Measurements from ENCODE around the gene GRK6.

The GRK6 gene

DNA sequence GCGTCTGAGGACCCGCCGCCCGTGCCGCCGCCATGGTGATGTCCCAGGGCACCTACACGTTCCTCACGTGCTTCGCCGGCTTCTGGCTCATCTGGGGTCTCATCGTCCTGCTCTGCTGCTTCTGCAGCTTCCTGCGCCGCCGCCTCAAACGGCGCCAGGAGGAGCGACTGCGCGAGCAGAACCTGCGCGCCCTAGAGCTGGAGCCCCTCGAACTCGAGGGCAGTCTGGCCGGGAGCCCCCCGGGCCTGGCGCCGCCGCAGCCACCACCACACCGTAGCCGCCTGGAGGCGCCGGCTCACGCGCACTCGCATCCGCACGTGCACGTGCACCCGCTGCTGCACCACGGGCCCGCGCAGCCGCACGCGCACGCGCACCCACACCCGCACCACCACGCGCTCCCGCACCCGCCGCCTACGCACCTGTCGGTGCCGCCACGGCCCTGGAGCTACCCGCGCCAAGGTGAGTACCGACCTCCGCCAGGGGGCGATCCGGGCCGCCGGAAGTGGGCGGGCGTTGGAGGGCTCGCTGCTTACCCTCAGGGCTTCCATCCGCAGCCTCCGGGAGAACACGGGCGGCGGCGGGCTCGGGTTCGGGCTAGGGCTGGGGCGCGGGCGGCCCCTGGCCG, 28.7 kb downstream of the GRK6 start:
- peak; percentile 88 for DNase-seq

DNA sequence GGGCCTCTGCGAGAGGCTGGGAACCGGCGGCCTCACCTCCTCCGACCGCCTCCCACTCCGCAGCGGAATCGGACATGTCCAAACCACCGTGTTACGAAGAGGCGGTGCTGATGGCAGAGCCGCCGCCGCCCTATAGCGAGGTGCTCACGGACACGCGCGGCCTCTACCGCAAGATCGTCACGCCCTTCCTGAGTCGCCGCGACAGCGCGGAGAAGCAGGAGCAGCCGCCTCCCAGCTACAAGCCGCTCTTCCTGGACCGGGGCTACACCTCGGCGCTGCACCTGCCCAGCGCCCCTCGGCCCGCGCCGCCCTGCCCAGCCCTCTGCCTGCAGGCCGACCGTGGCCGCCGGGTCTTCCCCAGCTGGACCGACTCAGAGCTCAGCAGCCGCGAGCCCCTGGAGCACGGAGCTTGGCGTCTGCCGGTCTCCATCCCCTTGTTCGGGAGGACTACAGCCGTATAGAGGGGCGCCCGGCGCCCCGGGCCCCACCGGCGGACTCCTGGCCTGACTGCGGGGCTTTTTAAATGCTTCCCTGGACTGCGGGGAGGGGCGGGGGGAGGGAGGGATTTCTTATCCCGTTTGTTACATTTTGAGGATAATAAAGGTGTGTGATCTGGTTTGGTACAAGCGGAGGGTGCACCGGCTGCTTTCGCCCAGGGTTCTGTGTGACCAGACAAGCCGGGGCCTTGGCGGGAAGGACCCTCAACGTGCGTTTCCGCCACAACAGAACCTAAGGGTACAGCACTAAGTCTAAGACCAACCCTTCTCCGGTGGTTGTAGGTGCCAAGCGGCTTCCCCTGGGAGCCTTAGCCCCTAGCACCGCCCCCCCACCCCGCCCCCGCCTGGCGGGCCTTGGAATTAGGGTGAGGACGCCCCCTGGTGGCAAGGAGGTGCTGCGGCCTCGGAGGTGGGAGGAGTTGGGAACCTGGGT, 29.4 kb downstream of the GRK6 start:
- peak; percentile 89 for DNase-seq

DNA sequence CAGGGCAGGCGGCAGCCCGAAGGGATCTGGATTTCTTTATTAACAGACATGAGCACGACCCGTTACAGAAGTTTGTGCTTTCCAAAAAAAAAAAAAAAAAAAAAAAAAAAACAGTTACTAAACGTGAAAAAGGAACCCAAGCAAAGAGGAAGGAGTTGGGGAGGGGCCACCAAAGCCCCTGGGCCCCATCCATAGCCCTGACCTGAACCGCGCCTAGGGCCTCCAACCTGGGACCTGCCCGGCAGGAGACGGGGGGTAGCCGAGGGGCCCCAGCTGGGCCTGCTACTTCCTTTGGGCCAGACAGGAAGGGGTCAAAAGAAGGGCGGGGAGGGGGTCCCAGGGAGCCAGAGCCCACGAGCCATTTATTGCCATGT, 30.1 kb downstream of the GRK6 start:
- DNase-seq: no peak

GRCh38 chr5:177456976-177457851, 30.7 kb downstream of the GRK6 start:
- no peak for DNase-seq

GRCh38 chr5:177457852-177458681, 31.6 kb downstream of the GRK6 start:
- DNase-seq: no peak

GRCh38 chr5:177458912-177459350, 32.5 kb downstream of the GRK6 start:
- no peak for DNase-seq

DNA sequence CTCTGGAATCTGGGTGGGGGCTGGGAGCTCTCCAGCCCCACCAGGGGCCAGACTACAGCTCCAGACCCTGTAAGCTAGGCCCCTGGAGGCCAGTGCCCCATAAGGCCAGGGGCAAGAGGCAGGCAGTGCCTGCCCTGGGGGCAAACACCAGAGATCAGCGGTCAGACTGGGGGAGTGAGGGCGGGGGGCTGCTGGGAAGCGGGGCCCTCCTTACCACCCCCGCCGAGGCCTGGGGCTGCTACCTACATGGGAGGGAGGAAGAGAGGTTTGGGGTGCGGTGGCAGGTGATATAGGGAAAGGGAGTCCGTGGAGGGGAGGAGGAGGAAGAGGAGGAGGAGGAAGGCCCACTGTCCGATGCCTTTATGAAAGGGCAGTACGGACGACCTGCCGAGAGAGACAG, 32.9 kb downstream of the GRK6 start:
- no peak for DNase-seq

DNA sequence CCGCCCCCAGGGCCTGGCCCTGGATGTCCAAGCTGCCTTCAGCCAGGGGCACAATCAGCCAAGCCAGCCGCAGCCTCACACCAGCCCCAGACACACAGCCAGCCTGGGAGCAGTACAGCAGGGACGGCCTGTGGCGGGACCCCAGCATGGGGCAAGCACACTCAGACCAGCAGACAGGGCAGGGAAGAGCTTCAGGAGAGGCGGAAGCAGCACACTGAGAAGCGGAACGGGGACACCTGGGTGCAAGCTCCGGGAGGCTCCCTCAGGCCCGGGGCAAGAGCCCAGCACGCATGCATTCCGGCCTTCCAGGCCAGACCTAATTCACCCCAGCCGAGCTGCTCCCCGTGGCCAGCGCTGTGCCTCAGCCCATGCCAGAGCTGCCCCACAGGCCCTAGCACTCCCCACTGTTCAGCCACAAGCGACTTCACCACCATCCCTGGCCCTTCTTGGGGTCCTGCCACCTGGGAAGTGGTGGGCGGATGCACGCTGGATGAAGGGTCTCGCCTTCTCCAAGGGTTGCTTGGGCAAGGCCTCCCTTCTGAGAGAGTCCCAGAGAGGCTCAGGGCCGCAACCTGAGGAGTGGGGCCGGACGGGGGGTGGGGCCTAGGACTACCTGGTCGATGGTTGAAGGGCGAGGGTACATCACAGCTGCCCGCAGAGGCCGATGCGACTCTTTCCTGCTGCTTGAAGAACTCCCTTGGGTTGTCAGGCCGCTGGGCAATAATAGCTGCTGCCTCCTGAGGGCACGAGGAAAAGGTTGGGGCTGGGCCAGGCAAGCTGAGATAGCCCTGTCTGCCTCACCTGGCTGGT, 33.5 kb downstream of the GRK6 start:
- DNase-seq: no peak

- DNase-seq: no peak
These were observed 35.7 kb downstream of the GRK6 start for GRCh38 chr5:177462021-177462670.

GRCh38 chr5:177465044-177465443, 38.6 kb downstream of the GRK6 start:
- no peak for DNase-seq

DNA sequence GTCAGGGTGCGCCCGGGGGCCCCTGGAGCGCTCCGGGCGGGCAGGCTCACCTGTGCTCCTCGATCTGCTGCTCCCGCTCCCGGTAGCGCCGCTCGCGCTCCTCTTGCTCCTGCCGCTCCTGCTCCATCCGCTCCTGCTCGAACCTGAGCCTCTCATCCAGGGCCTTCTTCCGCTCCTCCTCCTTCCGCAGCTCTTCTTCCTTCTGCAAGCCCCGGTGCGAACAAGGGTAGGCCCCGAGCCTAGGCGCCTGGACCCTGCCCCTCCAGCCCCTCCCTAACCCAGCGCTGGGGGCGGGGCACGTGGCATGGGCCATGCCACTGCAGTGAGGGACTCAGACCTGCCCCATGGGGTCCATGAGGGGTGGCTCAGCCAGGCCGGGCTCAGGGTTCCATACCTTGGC, 40.4 kb downstream of the GRK6 start:
- no peak for DNase-seq

GRCh38 chr5:177467436-177467835, 41.0 kb downstream of the GRK6 start:
- DNase-seq: no peak

GRCh38 chr5:177468329-177468684, 41.8 kb downstream of the GRK6 start:
- no peak for DNase-seq

DNA sequence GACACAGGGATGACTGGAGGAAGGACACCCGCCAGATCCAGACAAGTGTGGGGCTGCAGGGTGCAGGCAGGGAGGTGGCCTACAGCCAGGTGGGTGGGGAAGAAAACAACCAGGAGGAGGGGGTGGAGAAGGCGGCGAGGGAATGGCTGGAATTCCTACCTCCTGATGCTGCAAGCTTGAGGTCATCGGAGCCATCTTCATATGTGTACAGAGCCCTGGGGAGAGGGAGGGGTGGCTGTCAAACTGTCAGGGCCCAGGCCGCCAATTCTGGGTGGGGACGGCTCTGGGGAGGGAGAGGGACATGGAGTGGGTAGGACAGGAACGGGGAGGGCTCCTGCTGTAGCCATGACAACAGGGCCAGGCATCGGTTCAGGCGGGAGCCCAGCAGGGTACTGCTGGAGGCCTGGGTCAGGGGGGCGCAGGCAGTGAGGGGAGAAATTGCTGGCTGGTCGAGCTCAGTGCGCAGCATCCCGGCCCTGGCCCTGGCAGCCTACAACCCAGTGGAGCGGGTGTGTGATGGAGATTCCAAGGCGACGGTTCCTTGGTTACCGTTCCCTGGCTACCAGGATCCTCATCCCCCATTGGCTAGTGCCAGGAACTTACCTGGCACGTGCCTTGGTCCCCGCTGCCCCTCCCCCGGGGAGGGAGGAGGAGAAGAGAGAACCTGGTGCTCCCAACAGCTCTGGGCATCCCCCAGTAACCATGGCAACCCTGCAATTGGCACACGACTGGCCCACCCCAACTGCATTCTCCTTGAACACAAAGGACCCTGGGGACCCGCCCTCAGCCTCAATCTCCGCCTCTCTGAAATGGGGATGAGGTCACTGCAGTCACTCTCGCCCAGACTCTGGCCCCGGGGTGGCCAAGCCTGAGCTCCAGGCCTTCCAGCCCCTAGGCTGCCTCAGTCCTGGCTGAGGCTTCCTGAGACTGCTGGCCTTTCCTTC, 42.5 kb downstream of the GRK6 start:
- no peak for DNase-seq

DNA sequence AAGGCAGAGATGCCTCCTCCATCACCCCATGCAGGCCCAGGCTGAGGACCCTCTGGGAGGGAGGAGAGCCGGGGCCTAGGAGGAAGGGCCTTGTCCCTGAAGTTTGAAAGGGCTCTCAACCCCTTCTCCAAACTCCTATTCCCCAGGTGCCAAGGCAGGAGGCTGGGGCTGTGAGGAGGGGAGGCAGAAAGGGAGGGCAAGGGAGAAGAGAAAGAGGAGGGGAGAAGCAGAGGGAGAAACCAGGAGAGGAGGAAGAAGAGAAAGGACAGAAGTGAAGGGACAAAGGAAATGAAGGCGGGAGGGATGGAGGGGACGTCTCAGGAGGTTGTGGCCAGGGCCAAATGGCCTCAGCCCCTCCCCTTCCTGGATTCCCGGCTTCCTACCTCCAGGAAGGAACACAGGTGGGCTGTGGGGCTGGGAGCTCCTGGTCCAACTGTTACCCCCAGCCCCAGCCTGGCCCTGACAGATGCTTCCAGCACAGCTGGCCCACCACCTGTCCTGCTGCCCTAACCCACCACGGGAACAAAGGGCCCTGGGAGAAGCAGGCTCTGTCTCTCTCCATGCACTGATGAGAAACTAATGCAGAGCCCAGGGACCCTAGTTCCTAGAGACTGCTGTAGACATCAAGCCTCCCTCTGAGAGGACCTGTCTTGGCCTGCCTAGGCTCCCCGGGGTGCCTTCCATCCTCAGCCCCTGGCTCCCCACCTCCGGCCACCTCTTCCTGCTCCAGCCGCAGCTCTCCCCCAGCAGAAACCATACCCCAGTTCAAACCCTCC, 43.5 kb downstream of the GRK6 start:
- no peak for DNase-seq

DNA sequence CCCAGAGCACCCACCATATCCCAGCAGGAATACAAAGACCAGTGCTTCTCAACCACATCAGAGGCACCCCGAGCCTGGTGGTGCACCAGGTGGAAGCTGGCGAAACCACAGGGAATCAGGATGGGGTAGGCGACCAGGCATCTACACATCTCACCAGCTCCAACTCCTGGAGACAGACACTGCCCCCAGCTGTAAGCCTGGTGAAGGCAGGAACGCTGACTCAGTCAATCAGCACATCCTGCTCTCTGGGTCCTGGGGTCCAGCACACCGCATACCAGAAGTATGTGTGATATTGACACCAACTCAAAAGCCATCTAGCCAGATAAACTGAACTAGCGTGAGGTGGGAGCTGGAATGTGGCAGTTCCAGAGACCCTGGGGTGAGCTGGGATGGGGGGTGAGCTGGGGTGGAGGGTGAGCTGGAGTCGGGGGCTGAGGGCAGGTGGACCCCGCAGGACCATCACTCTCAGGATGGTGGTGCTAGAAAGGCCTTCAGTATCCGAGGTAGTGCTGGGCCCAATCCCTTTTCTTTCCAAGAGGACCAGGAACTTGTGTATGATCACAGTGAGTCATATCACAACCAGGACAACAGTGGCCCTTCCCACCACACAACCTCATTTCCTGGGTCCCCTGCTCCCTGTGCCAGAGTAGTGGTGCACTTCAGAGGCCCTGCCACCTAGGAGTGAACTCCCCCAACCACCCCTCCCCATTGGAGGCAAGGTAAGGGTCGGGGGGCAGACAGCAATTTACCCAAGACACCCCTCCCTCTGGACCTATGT, 44.5 kb downstream of the GRK6 start:
- no peak for DNase-seq

DNA sequence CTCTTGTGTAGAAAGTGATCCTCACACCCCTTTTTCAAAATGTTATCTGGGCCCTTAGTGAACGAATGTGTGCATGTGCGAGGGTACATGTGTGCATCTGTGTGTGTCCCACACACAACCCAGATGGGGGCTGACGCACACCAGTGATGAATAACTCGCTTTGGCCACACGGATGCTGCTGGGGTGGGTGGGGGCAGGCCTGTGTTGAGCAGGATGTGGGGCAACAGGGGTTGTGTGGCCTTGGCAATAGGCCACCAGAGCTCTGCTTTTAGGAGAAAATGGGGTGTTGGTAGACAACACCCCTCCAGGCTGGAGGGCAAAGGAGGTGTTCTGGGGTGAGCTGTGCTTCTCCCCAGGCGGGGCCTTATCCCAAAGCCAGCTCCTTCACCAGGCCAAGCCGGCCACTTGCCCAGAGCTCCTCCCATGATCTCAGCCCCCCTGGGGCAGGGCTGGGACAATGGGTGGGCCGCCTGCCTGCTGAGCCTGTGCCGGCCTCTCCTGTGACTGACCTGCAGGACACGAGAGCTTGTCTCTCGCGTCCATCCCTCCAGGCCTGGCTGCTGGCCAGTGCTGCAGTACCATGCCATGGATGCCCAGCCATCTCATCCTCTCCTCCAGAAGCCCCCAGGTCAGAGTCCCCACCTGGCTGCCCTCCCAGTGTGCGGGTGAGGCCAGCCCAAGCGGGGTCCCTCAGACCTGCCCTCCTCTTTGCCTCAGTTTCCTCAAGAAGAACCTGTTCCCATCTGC, 45.3 kb downstream of the GRK6 start:
- no peak for DNase-seq
